ENCODE measurements around the gene KNOP1.

DNA sequence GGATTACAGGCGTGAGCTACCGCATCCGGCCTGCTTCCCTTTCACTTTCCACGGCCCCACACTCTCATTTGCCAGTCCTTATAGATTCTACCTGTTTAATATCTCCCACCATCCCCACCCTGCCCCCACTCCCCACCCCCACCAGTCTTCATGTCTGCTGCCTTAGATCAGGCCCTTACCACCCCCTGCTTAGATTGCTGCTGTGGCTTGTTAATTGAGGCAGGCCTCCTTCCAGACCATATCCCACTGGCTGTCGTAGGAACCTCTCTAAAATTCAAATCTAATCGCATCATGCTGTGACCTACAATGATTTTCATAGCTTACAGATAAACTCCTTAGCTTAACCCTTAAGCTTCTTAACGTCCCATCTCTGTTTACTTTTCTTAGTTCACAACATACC lies 5.0 kb upstream of the KNOP1 start:
- TF ChIP-seq, protein P1, sequence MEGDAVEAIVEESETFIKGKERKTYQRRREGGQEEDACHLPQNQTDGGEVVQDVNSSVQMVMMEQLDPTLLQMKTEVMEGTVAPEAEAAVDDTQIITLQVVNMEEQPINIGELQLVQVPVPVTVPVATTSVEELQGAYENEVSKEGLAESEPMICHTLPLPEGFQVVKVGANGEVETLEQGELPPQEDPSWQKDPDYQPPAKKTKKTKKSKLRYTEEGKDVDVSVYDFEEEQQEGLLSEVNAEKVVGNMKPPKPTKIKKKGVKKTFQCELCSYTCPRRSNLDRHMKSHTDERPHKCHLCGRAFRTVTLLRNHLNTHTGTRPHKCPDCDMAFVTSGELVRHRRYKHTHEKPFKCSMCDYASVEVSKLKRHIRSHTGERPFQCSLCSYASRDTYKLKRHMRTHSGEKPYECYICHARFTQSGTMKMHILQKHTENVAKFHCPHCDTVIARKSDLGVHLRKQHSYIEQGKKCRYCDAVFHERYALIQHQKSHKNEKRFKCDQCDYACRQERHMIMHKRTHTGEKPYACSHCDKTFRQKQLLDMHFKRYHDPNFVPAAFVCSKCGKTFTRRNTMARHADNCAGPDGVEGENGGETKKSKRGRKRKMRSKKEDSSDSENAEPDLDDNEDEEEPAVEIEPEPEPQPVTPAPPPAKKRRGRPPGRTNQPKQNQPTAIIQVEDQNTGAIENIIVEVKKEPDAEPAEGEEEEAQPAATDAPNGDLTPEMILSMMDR (conservative IDR thresholded peaks at IDR 0.05; ENCODE audit: low read length), result no peak
- TF ChIP-seq EZH2phosphoT487 (IDR thresholded peaks at IDR 0.05; ENCODE audit: borderline replicate concordance), result no peak
